Kidney epithelial cell (primary cell): ENCODE measurements around the gene ALG11. TPM values are rescaled to one million over a fixed set of nuclear protein-coding genes. Genes with fewer than 3 reads are reported as not detected.
A peak's percentile ranks its signal among the peaks of the same experiment; 100 is the strongest.

Experiments used
- DNase-seq: peaks from one replicate; pipeline ENCODE4 v3.0.0-alpha.2; 2010; ENCODE audit warnings: low read depth
- H3K27me3 ChIP-seq: 2 replicates; pipeline ENCODE4 v1.6.0; 2011; ENCODE audit warnings: low read length; ENCODE audit not compliant: control insufficient read depth, insufficient read depth
- H3K36me3 ChIP-seq: 2 replicates; pipeline ENCODE4 v1.5.1; 2011; ENCODE audit warnings: low read length; ENCODE audit not compliant: control insufficient read depth, insufficient read depth
- H3K4me3 ChIP-seq: 2 replicates; pipeline ENCODE4 v1.5.1; 2011; ENCODE audit warnings: low read depth, mild to moderate bottlenecking, control low read depth, low read length
- CTCF ChIP-seq: IDR thresholded peaks from 2 replicates; pipeline ENCODE4 v1.5.1; 2011; ENCODE audit warnings: mild to moderate bottlenecking, moderate library complexity, low read length, control low read depth, inconsistent platforms; ENCODE audit not compliant: insufficient read depth, poor library complexity, severe bottlenecking
- total RNA-seq: library from RNA; depleted of rRNA; stranded (reverse); fragments of >200 nt; gene quantifications from 2 replicates; pipeline ENCODE4 v1.2.3, GENCODE V29; 2015

The ALG11 gene
- total RNA-seq, 1 donor from 2014 or later, result 15.5 TPM

GRCh38 chr13:51997186-51997585 lies 15.0 kb upstream of the ALG11 start:
- peaks cover 3% of the 10 kb centered on the region for H3K27me3 ChIP-seq
- TF ChIP-seq CTCF, result no peak
- no peaks in the 10 kb centered on the region for H3K36me3 ChIP-seq
- H3K4me3 ChIP-seq, result no peak overlapping the region
- DNase-seq, result no peak

DNA sequence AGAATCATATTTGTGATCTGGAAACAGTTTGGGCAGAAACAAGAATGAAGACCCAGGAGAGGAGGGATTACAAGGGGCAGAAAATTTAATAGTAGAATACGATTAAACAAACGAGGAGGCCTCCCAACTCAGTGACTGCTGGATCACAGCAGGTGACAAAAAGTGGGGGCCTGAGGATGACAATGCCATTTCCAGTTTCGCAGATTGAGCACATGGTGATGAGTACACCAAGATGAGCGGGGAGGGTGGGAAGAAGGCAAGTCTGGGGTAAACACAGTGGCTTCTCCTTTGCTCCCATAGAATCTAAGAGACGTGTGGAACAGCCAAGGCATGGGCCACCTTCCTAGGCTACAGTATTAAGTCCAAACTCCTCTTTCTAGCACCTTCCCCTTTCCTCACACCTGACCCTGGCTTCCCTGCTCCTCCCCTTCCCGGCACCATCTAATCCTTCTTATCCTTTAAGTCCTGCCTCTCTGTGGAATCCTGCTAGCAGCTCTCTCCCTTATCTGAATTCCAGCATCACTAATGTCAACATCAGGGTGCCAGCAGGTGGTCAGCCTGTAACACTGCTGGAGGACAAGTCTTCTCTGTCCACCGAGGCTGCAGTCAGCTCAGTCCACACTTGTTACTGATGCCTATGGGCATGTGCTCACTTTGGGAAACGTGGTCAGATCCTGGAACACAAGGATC lies 14.4 kb upstream of the ALG11 start:
- H3K4me3 ChIP-seq, result no peak overlapping the region
- TF ChIP-seq CTCF, result no peak
- no peak for DNase-seq
- H3K27me3 ChIP-seq, result peaks cover 3% of the 10 kb centered on the region
- no peaks in the 10 kb centered on the region for H3K36me3 ChIP-seq

- no peak for TF ChIP-seq CTCF
- no peak overlapping the region for H3K4me3 ChIP-seq
- DNase-seq, result no peak
- H3K27me3 ChIP-seq, result peaks cover 3% of the 10 kb centered on the region
- no peaks in the 10 kb centered on the region for H3K36me3 ChIP-seq
Measured at GRCh38 chr13:51998723-51999509, 13.3 kb upstream of the ALG11 start.

- no peak for TF ChIP-seq CTCF
- Histone ChIP-seq H3K36me3 (no peaks in the 10 kb centered on the region), H3K27me3 (peaks cover 3% of the 10 kb centered on the region), H3K4me3 (no peak overlapping the region)
- peak; percentile 16 for DNase-seq
Measured at GRCh38 chr13:51999510-51999911, 12.7 kb upstream of the ALG11 start.

- no peaks in the 10 kb centered on the region for H3K36me3 ChIP-seq
- TF ChIP-seq CTCF, result no peak
- no peak overlapping the region for H3K4me3 ChIP-seq
- peaks cover 3% of the 10 kb centered on the region for H3K27me3 ChIP-seq
- DNase-seq, result no peak
Measured at GRCh38 chr13:51999921-52000320, 12.3 kb upstream of the ALG11 start.
